ENCODE results near the gene PDE4D.
A peak's percentile ranks its signal among the peaks of the same experiment; 100 is the strongest.
"Not testable (repeated sequence)": the region's sequence is repeated elsewhere in the genome, so short reads cannot be mapped to it uniquely, and the experiment has no call there.

Gene PDE4D

GRCh38 chr5:59767681-59768151, 125.8 kb downstream of the PDE4D start:
- DNase-seq, result no peak

GRCh38 chr5:59767211-59767605, 126.3 kb downstream of the PDE4D start:
- no peak for DNase-seq

GRCh38 chr5:59766427-59767210, 126.9 kb downstream of the PDE4D start:
- no peak for DNase-seq

- DNase-seq, result no peak
Observed at GRCh38 chr5:59765446-59765845, 128.1 kb downstream of the PDE4D start.

- DNase-seq, result no peak
Observed at GRCh38 chr5:59764361-59764760, 129.2 kb downstream of the PDE4D start.

GRCh38 chr5:59763541-59763940, 130.0 kb downstream of the PDE4D start:
- no peak for DNase-seq

GRCh38 chr5:59762232-59762631, 131.3 kb downstream of the PDE4D start:
- DNase-seq, result not testable (repeated sequence)

GRCh38 chr5:59760785-59761348, 132.7 kb downstream of the PDE4D start:
- no peak for DNase-seq

- no peak for DNase-seq
Observed at GRCh38 chr5:59759600-59760351, 133.8 kb downstream of the PDE4D start.

GRCh38 chr5:59758566-59758965, 135.0 kb downstream of the PDE4D start:
- DNase-seq, result no peak

GRCh38 chr5:59757442-59757841, 136.1 kb downstream of the PDE4D start:
- DNase-seq, result no peak

GRCh38 chr5:59756373-59757035, 137.0 kb downstream of the PDE4D start:
- no peak for DNase-seq

GRCh38 chr5:59755476-59755875, 138.1 kb downstream of the PDE4D start:
- no peak for DNase-seq

- no peak for DNase-seq
Observed at GRCh38 chr5:59753599-59753998, 139.9 kb downstream of the PDE4D start.

- no peak for DNase-seq
Observed at GRCh38 chr5:59749782-59750520, 143.6 kb downstream of the PDE4D start.

- not testable (repeated sequence) for DNase-seq
Observed at GRCh38 chr5:59748036-59748663, 145.4 kb downstream of the PDE4D start.

- DNase-seq, result peak; percentile 26
Observed at GRCh38 chr5:59746241-59746765, 147.2 kb downstream of the PDE4D start.

- peak; percentile 36 for DNase-seq
Observed at GRCh38 chr5:59745415-59745863, 148.1 kb downstream of the PDE4D start.

- no peak for DNase-seq
Observed at GRCh38 chr5:59744531-59744992, 149.0 kb downstream of the PDE4D start.

GRCh38 chr5:59741599-59741998, 151.9 kb downstream of the PDE4D start:
- DNase-seq, result no peak

- DNase-seq, result no peak
Observed at GRCh38 chr5:59738024-59738423, 155.5 kb downstream of the PDE4D start.

Data from left hindlimb (tissue), 1 donor.